ENCODE results near the gene RGL2.
"Not testable (repeated sequence)": the region's sequence is repeated elsewhere in the genome, so short reads cannot be mapped to it uniquely, and the experiment has no call there.

The RGL2 gene

GRCh38 chr6:33273924-33274902 lies 24.5 kb downstream of the RGL2 start:
- in situ Hi-C loops (cut with MboI; ENCODE audit: low sequenced_read_pairs) = no loop called here

DNA sequence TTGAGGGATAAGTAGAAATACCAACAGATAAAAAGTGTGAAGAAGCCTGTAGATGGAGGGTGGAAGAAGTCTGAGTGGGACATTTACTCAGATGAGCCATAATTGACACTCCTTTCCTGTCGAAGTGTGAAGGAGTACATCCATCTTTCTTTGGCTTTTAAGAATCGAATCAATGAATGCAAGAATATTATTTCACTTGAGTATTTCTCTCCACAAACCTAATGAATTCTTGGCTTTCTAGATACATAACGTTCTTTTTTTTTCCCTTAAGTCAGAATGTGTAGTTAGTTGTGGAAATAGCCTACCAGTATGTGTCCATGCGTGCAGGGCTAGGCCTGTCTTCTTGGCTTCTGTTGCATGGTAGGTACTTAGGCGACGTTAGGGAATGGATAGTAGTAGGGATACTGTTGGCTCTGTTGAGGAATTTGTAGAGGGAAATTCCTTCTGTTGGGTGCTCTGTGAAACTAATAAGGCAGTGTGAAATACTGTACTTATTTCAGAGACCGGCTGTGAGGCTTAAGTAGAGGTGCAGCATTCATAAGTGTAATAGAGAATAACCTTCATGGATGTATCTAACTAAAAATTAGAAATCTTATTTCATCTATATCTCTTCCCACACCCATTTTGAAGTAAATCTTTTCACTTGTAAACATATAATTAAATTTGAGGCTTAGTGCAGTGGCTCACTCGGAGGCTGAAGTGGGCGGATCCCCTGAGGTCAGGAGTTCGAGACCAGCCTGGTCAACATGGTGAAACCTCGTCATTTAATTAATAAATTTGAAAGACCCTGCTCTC lies 25.4 kb downstream of the RGL2 start:
- in situ Hi-C loops (cut with MboI; ENCODE audit: low sequenced_read_pairs) = no loop called here

DNA sequence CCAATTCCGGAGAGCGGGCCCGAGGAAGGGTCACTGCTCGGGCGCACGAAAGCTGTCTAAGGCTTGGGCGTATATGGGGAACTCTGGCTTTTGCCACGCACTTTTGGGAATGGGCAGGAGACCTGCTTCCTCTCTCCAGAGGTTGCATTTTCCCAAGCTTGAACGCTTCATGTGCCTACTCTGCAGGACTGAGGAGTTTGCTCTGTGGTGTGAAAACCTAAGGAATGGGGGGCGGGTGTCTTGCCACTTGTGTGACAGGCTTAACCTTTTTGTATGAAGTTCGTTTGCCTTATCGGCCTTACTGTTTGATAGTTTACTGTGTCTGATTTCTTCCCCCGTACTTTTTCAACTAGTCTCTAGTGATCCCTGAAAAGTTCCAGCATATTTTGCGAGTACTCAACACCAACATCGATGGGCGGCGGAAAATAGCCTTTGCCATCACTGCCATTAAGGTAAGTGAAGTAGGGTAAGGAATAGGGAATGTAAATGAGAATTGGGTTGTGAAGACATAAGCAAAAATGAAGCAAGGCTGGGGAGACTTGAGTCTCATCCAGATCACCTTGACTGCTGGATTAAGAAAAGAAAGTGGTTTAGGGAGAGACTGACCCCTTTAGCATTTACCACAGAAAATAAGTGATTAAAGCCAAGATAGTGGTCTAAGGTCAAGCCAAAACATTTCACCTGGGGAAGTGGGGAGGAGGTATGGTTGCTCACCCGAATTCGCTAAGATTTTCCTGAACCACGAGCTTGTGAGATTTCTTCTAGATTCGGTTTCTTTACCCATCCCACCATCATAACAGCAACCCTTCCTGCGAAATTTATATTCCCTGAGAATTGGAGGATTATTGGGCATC lies 26.2 kb downstream of the RGL2 start:
- in situ Hi-C loops (cut with MboI; ENCODE audit: low sequenced_read_pairs) = no loop called here

- in situ Hi-C loops (cut with MboI; ENCODE audit: low sequenced_read_pairs) = no loop called here
Observed at GRCh38 chr6:33271468-33272274, 27.1 kb downstream of the RGL2 start, which contains the start of the genes RPS18 and VPS52. Gene RPS18, plus strand, starts transcription at chr6:33272075. Its CDS starts 45 bp downstream, at chr6:33272120. Gene VPS52, minus strand, starts transcription at chr6:33271876. Its CDS starts 201 bp downstream, at chr6:33271675.

- in situ Hi-C loops (cut with MboI; ENCODE audit: low sequenced_read_pairs) = no loop called here
Observed at GRCh38 chr6:33271117-33271467, 27.6 kb downstream of the RGL2 start.

DNA sequence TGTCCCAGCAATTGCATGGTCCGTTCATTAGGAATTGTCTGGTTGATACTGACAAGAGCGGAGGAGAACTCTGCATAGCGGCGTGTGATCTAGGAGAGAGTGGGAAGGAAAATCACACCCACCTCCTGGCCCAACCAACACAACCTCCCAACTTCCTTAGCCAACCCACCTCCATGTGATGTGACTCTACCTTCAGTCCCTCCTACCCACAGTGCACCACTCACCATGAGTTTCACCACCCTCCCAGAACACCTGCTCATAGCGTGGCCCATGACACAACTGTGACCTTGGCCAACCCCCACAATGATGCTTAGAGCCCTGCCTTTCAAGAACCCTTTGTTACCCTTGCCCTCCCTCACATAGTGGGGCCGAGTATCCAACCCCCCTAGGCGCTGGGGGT lies 34.7 kb downstream of the RGL2 start:
- in situ Hi-C loops (cut with MboI; ENCODE audit: low sequenced_read_pairs) = no loop called here

- in situ Hi-C loops (cut with MboI; ENCODE audit: low sequenced_read_pairs) = not testable (repeated sequence)
Observed at GRCh38 chr6:33262490-33262889, 36.3 kb downstream of the RGL2 start.

GRCh38 chr6:33259032-33259431 lies 39.7 kb downstream of the RGL2 start:
- in situ Hi-C loops (cut with MboI; ENCODE audit: low sequenced_read_pairs) = no loop called here

- in situ Hi-C loops (cut with MboI; ENCODE audit: low sequenced_read_pairs) = no loop called here
Observed at GRCh38 chr6:33254591-33254990, 44.2 kb downstream of the RGL2 start.

DNA sequence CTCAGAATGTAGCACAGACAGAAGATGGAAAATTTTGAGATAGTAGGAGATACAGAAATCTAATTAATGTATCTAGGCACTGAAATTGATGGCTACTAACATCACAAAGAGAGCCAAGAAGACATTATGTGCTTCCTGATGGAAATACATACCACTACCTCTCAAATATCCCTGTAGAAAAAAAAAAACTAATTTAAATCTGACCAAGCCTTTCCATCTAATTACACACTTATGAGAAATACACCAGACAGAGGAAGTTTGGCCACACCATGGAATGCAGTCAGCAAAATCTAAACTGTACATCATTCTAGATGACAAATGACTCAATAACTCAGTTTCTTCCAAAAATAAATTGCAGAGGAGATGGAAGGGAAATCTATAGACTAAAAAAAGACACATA lies 46.0 kb downstream of the RGL2 start:
- in situ Hi-C loops (cut with MboI; ENCODE audit: low sequenced_read_pairs) = no loop called here

DNA sequence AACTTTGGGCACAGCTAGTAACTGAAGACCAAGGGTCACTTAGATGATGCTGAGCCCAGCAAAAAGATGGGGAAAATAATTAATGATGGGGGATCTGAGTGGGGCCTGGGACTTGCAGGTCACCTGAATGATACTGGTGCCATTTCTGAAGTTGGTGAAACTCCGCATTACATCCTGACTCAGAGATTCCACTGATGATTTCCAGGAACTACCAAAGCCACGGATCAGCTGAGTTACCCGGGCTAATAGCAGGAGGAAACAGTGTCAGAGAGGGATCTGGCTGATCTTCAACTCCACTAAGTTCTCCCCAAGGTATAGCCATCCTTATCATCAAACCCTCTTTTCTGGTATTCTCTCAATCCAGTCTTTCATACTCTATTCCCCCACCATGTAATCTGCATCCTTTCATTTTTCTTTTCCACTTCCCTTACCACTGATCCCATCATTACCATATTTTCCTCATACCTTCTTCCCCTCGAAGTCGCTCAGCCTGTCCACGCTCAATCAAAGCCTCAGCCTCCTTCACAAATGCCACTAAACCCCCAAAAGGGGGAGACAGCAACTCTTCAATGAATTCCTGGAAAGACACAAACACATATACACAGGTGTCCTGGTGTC lies 47.2 kb downstream of the RGL2 start:
- in situ Hi-C loops (cut with MboI; ENCODE audit: low sequenced_read_pairs) = no loop called here

GRCh38 chr6:33250731-33251130 lies 48.0 kb downstream of the RGL2 start:
- in situ Hi-C loops (cut with MboI; ENCODE audit: low sequenced_read_pairs) = no loop called here

DNA sequence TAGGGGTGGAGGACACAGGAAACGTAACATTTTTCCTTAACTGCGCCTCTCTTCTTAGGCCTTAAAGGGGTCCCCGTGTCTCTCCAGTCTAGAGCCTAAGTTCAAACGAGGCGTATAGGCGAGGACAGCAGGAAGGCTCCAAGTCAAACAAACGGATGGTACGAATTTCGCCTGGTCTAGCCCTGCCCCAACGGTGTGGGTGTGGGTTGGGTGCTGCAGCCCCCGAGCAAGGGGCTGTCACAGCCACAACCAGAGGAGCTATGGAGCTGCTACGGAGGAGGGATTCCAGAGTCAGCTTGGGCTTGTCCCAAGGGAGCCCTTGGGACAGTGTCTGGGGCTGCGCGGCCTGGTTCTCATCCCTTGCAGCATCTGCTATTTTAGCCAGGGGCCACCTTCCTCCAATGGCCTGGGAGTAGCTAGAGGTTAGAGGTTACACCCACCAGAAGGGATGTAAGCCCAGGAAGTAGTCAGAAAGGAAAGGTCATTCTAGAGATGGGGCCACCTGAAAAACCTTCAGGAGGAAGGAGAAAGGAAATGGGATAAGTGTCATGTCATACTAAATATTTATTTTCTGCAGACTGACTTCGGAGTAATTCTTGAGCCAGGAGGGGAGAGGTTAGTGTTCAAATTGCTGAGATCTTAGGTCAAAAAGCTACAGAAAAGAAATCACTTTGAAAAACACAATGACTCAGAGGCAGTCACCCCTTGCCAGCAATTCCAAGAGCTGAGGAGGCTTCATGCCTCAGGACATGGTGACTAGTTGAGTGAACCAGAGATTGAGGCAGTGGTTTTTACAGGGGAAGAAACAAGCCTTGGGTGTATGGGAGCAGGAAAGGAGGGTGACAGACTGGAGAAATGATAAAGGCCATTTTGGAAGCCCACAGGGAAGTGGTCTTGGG lies 48.8 kb downstream of the RGL2 start:
- in situ Hi-C loops (cut with MboI; ENCODE audit: low sequenced_read_pairs) = no loop called here

GRCh38 chr6:33248932-33249731 lies 49.6 kb downstream of the RGL2 start:
- in situ Hi-C loops (cut with MboI; ENCODE audit: low sequenced_read_pairs) = no loop called here

GRCh38 chr6:33248643-33248931 lies 50.2 kb downstream of the RGL2 start:
- in situ Hi-C loops (cut with MboI; ENCODE audit: low sequenced_read_pairs) = no loop called here

DNA sequence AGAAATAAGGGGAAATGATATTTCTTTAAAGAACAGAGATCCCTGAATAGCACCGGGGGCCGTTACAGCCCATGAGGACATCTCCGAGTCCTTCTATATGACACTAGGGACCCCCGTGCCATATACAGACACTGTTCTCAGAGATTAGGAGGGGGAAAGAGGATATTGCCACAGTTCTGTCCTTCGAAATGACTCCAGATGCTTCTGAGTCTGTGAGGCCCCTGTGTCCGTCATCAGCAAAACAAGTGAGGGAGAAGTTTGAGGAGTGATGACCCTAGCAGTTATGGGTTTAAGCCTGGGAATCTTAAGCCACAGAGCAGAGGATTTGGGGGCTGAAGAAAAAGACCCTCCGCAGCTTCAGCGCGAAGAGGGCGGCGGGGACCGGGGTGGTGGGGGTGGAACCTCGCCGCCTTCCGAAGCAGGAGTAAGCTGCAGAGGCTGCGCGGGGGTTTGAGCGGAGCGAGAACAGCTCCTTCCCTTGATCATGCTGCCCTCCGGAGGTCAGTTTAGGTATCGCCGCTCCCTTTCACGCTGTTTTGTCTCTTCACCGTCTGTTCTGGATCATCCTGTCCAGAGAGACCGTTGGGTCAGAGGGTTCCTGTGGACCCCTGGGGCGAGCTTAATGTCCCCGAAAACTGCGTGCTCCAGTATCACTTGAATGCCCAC lies 50.6 kb downstream of the RGL2 start:
- in situ Hi-C loops (cut with MboI; ENCODE audit: low sequenced_read_pairs) = no loop called here

DNA sequence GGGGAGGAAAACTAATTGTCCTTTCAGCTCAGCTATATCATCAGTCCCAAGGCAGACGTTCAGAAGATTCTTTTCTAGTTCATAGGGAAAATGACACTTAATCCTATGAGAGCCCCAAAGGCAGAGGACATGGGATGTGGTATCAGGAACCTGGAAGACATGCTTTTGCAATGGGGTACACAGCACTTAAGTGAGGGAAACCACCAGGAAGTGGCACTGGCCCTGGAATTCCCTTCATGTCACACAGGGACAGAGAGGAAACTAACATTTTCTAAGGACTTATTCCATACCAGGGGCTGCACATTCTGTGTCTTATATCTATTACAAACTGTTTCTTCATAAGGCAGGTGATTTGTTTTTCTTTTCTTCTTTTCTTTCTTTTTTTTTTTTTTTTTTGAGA lies 55.3 kb downstream of the RGL2 start:
- in situ Hi-C loops (cut with MboI; ENCODE audit: low sequenced_read_pairs) = no loop called here

Measured in HL-60/S4 treated with retinoic acid at 250 ng/mL for 4 days and 3 days (cell line).